Activated CD8-positive, alpha-beta memory T cell treated with anti-CD3 and anti-CD28 coated beads, Interleukin-2, amount 50 U/mL, for 48 hours (primary cell): ENCODE measurements around the gene IQSEC3.
A peak's percentile ranks its signal among the peaks of the same experiment; 100 is the strongest.
"Not testable (repeated sequence)": the region's sequence is repeated elsewhere in the genome, so short reads cannot be mapped to it uniquely, and the experiment has no call there.

Source experiments
- DNase-seq: peaks from one replicate; pipeline ENCODE4 v3.0.0-alpha.2; 2020

The IQSEC3 gene

GRCh38 chr12:204261-204678, 137.7 kb downstream of the IQSEC3 start:
- DNase-seq = no peak

DNA sequence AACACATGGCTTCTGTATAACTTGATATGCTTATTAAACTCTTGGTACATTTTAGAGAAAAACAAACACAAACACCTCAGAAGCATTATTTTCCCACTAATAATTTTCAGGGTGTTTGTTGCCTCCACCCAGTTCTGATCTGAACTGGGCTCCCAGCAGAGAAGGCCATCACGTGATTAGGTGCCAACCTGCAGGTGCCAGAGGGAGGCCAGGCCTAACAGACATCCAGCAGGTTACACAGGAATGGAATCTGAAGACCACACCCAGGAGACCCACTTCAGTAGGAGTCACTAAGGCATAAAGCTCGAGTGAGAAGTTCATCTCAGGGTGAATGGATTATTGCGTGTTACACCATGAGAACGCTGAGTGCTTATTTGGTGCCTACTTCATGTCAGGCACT, 138.5 kb downstream of the IQSEC3 start:
- DNase-seq = no peak

DNA sequence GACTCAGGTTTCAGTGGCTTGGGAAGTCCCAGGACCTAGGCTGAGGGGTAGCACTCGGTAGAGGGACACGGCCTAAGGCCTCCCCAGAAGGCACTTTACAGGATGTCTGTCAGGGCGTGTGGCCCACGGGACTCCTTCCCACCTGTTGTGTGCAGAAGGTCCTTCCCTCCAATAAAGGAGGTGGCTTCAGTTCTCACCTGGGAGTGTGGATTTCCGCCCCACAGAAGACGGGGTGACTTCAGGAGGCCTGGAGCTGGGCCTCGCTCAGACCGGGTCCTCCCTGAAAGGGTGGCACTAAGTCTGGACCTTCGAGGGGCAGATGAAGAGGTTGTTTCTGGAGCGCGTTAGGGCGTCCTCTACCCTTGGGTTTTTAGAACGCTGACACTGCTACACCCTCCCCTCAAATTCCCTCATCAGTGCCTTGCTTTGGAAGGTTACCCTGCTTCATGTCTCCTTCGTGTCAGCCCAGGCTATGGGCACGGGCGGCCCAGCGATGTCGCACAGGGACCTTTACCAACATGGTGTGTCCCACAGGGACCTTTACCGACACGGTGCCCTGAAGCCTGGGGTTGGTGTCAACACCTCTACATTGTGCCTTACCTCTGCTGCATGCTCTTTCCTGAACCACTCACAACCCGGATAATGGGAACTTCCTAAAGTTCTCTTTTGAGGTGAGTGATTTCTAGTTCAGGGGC, 140.3 kb downstream of the IQSEC3 start:
- no peak for DNase-seq

- no peak for DNase-seq
These were observed 141.2 kb downstream of the IQSEC3 start for GRCh38 chr12:207804-208203.

DNA sequence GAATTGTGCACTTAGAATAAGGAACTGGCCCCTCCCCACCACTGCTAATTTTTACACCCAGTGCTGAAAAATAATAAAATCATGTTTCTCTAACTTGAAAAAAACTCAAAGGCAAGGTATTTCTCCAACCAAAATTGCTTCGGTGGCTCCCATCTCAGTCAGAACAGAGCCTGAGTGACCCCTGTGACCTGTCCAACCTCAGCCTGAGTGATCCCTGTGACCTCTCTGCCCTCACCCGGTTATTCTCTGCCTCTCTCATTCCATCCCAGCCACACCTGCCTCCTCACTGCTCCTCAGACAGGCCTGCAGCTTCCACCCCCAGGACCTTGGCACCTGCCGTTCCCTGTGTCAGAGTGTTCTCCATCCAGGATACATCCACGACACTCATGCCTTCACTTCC, 142.2 kb downstream of the IQSEC3 start:
- no peak for DNase-seq

- DNase-seq = no peak
These were observed 142.7 kb downstream of the IQSEC3 start for GRCh38 chr12:209246-209645.

DNA sequence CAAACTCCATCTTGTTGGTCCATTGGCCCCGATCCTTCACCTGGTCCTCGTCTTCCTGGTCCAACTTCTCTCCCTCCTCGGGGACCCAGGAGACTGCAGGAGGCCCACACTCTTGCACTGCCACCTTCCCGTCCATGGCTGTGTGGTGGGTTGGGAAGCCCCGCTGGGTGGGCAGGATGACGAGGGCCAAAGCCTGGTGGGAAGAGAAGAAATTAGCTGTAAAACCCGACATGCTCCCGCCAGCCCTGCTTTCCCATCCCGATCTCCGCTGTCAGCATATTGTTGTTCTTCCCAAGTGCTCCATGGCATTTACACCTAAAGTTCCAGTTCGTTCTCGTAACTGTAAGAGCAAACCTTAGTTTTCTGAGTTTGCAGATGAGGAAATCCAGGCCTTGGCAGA, 143.3 kb downstream of the IQSEC3 start:
- DNase-seq = no peak

GRCh38 chr12:210277-211141, 143.9 kb downstream of the IQSEC3 start:
- DNase-seq = no peak

GRCh38 chr12:211142-211465, 144.5 kb downstream of the IQSEC3 start:
- no peak for DNase-seq

DNA sequence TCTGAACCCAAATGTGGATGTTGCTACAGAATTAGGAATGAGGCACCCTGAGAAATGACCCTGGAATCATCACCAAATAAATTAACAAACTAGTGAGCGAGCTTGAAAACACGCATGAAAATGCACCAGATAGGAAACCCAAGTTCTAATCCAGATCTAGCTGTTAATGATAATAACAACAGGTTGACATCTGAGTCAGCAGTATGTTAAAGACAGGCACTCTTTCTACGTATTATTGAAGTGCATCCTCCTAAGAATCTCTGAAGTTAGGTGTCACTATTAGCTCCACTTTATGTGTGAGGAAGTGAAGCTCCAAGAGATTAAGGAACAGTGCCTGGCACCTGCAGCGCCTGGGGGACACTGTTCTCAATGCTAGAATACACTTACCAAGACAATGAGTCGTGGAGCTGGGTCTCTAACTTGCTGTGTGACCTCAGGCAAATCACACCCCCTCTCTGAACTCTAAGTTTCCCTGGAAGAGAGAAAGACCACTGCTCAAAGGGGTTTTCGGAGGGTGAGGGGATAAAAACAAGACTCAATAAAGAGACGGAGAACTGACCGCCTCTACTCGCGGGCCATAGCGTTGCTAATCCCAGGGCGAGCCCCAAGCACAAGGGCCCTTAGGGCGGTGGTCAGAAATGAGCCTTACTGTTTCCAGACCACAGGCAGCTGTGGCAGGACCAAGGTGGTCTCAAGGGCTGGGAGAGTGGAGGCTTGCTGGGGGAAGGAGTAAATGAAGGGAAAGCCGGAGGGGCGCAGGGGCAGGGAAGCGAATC, 145.3 kb downstream of the IQSEC3 start:
- DNase-seq = no peak

GRCh38 chr12:212415-212714, 145.8 kb downstream of the IQSEC3 start:
- DNase-seq = no peak

DNA sequence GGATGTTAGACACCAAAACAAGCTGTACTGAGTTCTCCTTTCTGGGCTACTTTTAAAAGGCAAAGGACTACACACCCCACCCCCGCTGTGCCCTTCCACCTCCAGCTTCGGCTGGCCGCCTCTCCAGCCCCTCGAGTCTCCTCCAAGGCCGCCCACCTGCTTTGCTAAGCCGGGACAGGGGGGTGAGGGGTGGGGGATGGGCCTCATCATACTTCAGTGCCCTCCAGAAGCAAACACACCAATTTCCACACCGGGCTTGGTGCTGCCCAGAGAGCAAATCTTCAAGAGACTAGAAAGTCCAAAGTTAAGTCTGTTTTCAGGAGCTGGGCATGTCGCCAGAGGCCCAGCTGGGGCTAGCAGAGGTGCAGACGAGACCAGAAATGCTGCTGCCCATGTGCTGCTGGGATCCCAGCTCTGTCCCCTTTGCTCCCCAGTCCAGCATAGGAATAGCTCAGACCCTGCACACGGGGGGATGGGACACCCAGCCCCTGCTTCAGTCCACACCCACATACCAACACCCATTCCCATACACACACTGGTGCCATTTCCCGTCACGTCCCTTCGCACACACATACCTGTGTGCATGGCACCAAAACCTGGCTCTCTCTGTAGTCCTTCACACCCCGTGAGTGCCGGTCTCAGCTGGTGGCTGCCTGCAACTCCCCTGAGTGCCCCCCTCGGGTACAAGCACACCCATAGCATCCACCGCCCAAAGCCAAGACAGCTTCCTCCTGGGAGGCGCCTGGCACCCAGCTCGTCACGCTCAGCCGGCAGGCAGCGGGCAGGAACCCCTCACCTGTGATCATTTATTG, 146.4 kb downstream of the IQSEC3 start:
- no peak for DNase-seq

DNA sequence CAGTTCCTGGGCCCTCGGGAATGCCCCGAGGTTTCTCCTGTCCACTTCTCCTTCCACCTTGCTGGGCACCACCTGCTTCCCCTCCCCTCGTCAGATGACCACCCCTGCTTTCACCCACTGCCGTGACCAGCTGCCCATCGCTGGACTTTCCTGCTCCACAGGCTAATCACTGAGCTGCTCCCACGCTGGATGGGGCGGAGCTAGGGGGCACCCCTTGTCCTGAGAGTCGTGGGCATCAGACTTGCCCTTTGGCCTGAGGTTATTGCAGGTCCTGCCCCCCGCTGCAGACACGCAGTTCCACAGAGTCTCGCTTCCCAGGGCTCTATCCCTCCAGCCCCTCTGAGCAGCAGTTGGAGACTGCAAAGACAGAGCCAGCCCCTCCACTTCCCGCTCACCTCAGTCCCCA, 147.0 kb downstream of the IQSEC3 start:
- no peak for DNase-seq

- no peak for DNase-seq
These were observed 147.6 kb downstream of the IQSEC3 start, which contains the start of gene SLC6A12 for GRCh38 chr12:214003-214741. Gene SLC6A12 (minus strand): TSS chr12:214157. CDS start chr12:209986, 4,171 bp downstream.

DNA sequence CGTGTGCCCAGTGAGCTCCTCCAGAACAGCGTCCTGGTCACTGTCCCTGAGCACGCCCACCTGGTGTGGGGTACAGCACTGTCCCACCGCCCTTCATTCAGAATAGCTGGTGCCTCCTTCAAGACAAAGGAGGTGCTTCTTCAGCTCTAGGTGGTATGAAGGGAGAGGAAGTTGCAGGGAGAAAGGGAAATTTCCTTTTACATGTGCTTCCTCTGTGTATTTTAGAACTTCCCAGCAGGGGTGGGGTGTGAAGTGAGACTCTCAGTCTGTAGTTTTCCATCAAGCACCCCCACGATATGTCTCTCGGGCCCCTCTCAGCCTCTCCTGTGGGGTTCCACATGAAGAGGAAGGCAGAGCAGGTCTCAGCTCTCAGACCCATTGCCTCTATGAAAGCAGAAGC, 148.5 kb downstream of the IQSEC3 start:
- no peak for DNase-seq

DNA sequence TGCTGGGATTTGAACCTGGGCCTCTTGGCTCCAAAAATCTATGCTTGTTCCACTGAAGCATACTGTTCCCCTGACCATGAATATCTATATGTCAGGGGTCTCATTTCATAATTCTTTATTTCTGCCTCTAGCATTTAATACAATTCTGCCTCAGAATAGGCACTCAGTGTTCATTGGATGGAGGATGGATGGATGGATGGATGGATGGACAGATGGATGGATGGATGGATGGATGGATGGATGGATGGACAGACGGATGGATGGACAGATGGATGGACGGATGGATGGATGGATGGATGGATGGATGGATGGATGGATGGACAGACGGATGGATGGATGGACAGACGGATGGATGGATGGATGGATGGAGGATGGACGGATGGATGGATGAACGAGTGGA, 150.5 kb downstream of the IQSEC3 start:
- DNase-seq = not testable (repeated sequence)

DNA sequence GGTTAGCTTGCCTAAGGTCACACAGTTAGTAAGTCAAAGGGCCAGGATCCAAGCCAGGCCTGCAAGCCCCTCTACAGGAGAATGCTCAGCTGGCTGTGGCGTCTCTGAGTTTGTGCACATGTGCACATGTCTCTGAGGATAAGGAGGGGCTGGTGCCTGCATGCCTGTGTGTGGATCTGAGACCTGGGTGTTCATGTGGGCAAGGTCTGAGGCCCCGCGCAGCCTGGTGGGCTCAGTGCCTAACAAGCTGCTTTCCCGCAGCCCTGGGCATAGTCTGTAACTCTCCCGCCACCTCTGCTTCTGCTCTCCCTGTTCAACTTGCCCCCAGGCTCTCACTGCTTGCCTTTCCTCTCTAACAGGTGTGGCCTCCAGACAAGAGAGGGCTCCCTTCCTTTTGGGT, 151.7 kb downstream of the IQSEC3 start:
- DNase-seq = no peak

- no peak for DNase-seq
These were observed 152.4 kb downstream of the IQSEC3 start for GRCh38 chr12:218728-219590.

- DNase-seq = peak; percentile 86
These were observed 153.4 kb downstream of the IQSEC3 start for GRCh38 chr12:219891-220352.

- DNase-seq = no peak
These were observed 153.9 kb downstream of the IQSEC3 start for GRCh38 chr12:220491-220890.

DNA sequence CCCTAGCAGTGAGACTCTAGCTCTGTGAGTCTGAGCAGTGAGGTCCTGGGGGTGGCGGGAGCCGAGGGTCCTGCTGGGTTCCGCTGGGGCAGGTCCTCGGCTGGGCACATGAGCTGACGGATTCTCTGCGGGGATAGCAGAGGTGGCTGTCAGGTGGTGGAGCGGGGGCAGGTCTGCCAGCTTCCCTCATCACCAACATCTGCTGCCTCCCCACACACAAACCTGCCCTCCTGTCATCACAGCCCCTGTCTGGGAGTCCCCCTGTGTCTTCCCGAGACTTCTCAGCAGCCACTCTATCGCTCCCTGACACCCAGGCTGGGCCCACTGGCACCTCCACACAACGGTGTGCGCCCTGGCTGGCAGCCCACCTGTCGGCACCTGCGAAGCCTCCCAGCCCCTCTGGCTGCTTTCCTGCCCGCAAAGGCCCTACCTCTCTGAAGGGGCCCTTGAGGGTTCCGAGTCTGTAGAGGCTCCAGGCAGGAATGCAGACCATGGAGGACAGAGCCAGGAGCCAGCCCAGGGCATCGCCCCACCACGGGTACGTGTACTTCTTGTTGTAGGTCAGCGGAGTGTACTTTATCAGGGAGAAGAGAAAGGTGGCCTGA, 154.5 kb downstream of the IQSEC3 start:
- DNase-seq = no peak
